GM19455 (cell line): Measurements from ENCODE around the gene DEFB131B.
"Not testable (repeated sequence)": the region's sequence is repeated elsewhere in the genome, so short reads cannot be mapped to it uniquely, and the experiment has no call there.

ENCODE experiments used
- ATAC-seq: cut with Tn5 transposase; IDR thresholded peaks from one replicate; pipeline ENCODE4 v1.9.1; 2021; ENCODE audit not compliant: unreplicated experiment

Gene DEFB131B, protein sequence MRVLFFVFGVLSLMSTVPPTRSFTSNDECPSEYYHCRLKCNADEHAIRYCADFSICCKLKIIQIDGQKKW

DNA sequence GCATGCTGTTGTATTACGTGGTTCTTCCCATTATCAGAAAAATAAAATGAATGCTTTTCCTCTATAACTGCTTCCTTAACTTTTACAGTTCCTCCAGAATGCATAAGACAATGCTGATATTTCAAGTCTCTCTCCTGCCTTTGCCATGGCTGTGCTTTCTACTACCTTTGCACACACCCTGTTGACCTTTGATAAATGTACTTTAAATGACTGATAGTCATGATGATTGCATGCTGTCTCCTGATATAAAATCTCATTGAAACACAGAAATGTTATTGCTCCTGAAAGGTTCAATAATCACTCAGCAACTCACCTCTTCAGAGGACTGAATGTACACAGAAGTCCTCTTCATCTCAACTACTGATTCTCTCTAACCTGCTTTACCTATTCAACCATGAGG is at the start of gene DEFB131B:
Gene DEFB131B, plus strand, starts transcription at position 395 of the 400 bp plus-strand sequence. Its CDS starts 0 bp downstream, at position 395.
- not testable (repeated sequence) for ATAC-seq

DNA sequence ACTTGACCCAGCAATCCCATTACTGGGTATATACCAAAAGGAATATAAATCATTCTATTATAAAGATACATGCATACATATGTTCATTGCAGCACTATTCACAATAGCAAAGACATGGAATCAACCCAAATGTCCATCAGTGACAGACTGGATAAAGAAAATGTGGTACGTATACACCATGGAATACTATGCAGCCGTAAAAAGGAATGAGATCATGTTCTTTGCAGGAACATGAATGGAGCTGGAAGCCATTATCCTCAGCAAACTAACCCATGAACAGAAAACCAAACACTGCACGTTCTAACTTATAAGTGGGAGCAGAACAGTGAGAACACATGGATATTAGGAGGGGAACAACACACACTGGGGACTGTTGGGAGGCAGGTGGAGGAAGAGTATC is 49.0 kb upstream of the DEFB131B start:
- not testable (repeated sequence) for ATAC-seq

DNA sequence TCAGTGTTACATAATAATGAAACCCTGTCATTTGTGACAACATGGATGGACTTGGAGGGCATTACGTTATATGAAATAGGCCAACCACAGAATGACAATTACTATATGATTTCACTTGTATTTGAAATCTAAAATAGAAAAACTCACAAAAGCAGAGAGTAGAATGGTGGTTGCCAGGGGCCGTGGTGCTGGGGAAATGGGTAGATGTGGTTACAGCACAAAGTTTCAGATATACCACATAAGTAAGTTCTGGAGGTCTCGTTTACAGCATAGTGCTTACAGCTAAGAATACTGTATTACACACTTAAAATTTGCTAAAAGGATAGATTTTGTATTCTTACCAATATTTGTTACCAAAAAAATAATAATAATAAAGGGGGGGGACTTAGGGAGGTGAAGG is 48.6 kb upstream of the DEFB131B start:
- not testable (repeated sequence) for ATAC-seq

DNA sequence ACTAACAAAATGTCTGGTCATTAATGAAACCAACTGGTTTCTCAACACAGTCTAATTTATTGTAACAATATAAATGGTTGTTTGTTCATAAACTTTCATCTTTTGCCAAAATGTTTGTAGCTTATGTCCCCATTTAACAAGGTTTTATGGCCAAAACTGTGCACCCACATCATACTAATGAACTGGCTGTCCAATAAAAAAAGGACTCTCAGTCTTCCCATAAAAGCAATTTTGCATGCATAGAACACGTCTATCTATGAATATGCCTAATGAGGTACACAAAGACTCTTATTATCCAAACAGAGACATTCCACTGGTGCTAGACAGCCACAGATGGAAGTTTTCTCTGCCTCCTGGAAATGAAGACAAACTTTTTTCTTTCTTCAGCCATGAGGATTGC is 45.4 kb upstream of the DEFB131B start, which contains the start of gene DEFB108B:
Gene DEFB108B, plus strand, starts transcription at position 390 of the 400 bp plus-strand sequence. Its CDS starts 0 bp downstream, at position 390.
- ATAC-seq: not testable (repeated sequence)

DNA sequence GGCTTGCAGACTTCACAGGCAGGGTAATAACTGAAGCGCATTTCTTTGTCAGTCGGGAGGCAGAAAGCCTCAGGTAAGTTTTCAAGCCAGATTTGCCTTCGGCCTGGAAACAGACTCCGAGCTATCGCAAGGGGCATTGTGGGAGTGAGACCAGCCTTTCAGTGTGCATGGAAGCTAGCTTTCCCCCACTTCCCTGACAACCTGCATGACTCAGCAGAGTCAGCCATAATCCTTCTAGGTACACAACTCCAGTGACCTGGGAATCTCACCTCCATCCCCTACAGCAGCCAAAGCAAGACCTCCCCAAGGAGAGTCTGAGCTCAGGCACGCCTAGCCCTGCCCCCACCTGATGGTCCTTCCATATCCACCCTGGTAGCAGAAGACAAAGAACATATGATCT is 35.5 kb upstream of the DEFB131B start:
- not testable (repeated sequence) for ATAC-seq

DNA sequence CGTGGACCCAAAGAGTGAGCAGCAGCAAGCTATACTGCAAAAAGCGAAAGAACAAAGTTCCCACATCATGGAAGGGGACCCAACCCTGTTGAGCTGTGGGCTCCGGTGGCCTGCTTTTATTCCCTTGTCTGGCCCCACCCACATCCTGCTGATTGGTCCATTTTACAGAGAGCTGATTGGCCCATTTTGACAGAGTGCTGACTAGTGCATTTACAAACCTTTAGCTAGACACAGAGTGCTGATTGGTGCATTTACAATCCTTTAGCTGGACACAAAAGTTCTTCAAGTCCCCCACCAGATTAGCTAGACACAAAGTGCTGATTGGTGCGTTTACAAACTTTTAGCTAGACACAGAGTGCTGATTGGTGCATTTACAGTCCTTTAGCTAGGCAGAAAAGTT is 34.9 kb upstream of the DEFB131B start:
- ATAC-seq: not testable (repeated sequence)

DNA sequence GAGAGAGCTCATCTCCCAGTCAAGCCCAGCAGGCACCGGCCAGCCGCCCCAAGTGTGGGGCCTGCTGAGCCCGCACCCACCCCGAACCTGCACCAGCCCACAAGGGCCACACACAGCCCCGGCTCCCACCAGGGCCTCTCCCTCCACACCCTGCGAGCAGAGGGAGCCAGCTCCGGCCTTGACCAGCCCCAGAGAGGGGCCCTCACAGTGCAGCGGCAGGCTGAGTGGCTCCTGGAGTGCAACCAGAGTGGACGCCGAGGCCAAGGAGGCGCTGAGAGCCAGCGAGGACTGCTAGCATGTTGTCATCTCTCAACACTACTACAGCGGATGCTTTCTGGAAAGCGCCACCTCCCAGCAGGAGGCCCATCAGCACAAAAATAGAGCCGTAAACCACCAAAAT is 34.4 kb upstream of the DEFB131B start:
- ATAC-seq: no peak

DNA sequence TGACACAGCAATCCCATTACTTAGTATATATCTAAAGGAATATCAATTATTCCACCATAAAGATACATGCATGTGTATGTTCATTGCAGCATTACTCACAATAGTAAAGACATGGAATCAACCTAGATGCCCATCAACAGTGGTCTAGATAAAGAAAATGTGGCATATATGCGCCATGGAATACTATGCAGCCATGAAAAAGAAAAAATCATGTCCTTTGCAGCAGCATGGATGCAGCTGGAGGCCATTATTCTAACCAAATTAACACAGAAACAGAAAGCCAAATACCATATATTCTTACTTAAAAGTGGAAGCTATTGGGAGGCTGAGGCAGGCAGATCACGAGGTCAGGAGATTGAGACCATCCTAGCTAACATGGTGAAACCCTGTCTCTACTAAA is 24.4 kb upstream of the DEFB131B start:
- ATAC-seq: not testable (repeated sequence)

DNA sequence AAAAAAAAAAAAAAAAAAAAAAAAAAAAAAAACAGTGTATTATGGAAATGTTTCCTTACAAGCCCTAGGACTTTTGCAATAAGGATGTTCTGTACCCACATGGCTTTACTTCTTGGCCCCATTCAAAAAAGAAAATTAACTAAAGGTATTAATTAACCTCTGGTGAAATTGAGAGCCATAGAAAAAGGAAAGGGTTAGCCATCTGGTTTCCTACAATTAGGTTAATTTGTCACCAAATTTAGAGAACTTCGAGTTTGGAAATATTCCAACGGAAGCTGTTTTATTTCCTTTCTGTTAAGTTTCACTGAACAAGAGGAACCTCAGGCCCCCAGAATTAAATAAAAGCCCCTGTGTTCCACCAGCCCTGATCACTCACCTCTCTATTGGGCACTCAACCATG is 22.4 kb upstream of the DEFB131B start:
- ATAC-seq: not testable (repeated sequence)

DNA sequence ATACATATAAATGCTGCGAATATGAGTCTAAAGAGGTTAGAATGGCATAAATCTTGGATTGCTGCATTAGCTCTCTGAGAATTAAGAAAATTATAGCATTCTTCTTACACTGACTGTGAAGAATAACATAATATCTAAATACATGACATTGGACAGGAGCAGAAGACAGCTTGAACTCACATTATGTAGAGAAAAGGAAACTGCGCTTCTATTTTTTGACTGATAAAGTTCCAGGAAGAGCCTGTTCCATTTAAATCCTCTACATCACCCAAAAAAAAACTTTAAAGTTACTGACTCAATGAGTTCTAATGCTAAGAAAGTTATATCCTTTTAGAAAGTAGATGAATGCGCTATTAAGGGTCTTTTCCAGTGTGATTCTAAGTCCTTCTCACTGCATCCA is 17.4 kb upstream of the DEFB131B start:
- not testable (repeated sequence) for ATAC-seq

DNA sequence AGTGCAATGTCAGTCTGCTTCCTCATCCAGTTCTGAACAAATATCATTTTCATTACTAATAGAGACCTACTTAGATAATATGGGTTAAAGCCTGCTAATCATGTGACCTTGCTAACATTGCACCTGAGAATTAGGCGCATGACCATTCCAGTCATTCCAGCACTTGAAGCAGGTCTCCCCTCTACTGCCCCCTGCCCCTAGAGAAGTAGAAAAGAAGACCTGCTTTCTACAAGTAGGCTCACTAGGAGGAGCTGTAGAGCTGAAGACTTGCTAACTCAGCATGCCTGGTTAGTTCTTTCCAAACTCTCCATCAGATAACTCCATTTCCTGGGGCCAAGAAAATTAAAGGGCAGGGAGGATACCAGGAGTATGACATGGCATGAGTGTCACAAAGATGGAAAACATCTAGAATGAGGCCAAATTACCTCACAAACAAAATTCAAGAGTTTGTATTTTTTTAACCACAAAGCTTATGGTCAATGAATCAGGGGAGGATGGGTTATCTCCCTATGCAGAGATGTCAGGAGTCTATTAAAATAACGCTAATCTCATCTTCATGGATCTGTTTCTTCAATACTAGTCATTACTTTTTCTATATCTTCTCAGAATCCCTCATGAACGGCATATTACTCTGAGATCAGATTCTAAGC is 14.2 kb upstream of the DEFB131B start:
- not testable (repeated sequence) for ATAC-seq

DNA sequence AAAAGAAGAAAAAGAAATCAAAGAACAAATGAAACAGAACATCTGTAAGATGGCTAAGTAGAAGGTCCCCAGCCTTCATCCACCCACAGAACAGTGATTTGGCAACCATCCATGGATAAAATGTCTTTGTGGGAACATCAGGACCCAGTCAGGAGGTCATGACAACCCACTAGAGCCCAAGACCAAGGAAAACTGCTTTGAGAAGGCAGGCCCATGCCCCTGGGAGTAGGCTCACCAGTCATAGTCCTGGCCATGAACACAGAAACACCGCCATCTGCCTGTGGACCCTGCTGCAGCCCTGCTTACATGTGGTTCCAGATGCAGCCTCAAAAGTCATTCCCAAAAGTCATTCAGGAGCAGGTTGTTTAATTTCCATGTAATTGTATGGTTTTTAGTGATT is 11.0 kb upstream of the DEFB131B start:
- ATAC-seq: not testable (repeated sequence)

DNA sequence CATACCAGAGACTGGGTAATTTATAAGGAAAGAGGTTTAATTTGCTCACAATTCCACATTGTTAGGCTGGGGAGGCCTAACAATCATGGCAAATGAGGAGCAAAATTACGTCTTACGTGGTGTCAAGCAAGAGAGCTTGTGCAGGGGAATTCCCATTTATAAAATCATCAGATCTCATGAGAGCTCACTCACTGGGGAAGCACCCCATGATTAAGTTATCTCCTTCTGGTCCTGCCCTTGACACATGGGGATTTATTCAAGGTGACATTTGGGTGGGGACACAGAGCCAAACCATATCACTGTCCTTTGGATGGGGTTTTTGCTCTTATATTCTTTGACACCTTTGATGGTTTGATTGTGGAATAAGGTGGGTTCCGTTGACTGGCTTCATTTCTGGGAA is 8.3 kb upstream of the DEFB131B start:
- not testable (repeated sequence) for ATAC-seq

DNA sequence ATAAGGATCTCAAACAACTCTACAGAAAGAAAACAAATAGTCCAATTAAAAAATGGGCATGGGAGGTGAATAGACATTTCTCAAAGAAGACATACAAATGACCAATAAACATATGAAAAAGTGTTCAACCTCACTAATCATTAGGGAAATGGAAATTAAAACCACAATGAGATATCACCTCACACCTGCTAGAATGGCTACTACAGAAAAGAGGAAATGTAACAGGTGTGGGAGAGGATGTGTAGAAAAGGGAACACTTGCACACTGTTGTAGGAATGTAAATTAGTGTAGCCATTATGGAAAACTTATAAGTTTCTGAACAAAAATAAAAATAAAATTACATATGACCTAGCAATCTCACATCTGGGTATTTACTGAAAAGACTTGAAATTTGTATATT is 7.6 kb upstream of the DEFB131B start:
- ATAC-seq: not testable (repeated sequence)

DNA sequence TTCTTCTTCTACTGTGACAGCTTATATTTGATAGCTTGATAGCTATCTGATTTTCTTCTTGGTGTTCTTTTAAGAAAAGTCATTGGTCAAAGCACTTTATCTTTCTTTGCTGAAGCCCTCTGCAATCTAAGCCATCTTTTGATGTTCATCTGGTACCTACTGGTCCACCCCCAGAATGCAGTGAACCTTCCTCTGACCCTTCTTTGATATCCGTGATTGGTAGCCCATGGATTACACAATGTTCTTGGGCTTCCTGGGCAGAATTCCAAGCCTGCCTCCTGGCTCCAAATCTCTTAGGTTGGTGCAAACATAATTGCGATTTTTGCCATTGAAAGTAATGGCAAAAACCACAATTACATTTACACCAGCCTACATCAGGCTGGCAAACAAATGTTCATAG is 2.0 kb upstream of the DEFB131B start:
- not testable (repeated sequence) for ATAC-seq

DNA sequence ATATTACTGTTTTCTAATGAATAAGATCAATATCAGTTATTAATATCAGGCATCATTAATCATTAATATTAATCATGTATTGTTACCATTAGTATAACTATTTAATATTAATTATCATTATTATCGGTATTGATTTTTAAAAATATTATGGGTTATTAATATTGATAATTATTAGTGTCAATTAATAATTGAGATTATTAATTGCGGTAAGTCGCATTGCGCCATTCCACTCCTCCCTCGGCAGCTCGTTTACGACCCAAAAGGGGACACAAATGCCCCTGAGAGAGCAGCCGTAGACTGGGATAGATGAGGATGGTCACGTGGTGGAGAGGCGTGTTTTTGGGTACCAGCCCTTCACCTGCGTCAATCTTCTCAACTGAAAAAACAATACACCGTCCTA is 7.6 kb downstream of the DEFB131B start:
- not testable (repeated sequence) for ATAC-seq

DNA sequence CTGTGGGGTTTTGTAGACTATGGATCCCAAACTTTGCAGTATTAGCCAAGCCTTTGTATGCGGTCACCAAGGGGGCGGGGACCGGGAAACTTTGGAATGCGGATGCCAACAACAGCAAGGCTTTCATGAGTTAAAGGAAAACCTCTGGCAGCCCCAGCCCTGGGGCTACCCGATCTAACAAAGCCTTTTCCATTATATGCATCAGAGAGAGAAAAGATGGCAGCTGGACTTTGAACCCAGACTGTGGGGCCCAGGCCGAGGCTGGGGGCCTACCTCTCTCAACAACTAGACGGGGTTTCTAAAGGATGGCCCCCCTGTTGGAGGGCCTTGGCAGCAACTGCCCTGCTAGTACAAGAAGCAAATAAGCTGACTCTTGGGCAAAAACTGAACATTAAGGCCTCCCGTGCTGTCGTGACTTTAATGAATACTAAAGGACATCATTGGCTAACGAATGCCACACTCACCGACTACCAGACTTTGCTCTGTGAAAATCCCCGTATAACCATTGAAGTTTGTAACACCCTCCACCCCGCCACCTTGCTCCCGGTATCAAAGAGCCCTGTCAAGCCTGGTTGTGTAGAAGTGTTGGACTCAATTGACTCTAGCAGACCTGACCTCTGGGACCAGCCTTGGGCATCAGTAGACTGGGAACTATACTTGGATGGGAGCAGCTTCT is 10.2 kb downstream of the DEFB131B start:
- not testable (repeated sequence) for ATAC-seq

DNA sequence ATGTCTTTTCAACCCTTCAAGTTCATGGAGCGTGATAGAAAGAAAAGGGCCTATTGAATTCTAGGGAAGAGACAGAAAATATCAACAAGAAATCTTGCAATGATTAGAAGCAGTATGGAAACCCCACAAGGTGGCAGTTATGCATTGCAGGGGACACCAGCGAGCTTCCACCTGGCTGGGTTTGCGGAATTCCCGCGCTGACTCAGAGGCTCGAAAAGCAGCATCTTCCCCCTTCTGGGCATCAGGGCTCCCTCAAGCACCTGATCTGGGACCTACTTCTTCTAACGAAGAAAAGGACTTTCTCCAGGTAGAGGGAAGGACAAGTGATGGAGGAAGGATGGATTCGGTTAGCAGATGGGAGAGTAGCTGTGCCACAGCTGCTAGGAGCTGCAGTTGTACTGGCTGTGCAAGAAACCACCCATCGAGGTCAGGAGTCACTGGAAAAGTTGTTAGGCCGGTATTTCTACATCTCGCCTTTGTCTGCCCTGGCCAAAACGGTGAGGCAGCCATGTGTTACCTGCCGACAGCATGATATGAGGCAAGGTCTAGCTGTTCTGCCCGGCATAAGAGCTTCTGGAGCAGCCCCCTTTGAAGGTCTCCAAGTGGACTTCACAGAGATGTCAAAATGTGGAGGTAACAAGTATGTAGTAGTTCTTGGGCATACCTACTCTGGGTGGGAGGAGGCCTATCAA is 11.1 kb downstream of the DEFB131B start:
- ATAC-seq: not testable (repeated sequence)

DNA sequence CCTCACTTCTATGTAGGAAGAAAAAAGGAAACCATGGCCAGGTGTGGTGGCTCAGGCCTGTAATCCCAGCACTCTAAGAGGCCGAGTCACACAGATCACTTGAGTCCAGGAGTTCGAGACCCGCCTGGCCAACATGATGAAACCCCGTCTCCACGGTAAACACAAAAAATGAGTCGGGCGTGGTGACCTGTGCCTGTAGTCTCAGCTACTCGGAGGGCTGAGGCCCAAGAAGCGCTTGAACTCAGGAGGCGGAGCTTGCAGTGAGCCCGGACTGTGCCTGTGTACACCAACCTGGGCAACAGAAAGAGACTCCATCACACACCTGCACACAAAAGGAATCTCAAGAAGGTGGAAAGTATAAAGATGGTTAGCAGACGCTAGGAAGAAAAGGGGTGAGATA is 17.7 kb downstream of the DEFB131B start:
- ATAC-seq: no peak

DNA sequence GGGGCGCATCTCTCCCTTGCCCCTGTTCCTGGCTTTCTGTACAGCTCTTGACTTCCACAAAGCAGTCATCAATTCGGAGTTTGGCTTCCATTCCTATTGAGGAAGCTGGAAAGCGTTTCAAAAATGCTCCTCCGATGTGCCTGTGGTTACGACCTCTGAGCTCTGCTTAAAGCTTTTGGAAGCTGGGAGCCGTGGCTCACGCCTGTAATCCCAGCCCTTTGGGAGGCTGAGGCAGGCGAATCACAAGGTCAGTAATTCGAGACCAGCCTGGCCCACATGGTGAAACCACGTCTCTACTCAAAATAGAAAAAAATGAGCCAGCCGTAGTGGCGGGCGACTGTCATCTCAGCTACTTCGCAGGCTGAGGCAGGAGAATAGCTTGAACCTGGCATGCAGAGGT is 22.9 kb downstream of the DEFB131B start:
- not testable (repeated sequence) for ATAC-seq

DNA sequence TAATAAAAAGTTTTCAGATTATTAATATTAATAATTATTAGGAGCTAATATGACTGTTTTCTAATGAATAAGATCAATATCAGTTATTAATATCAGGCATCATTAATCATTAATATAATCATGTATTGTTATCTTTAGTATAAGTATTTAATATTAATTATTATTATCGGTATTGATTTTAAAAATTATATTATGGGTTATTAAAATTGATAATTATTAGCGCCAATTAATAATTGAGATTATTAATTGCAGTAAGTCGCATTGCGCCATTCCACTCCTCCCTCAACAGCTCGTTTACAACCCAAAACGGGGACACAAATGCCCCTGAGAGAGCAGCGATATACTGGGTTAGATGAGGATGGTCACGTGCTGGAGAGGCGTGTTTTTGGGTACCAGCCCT is 30.0 kb downstream of the DEFB131B start:
- ATAC-seq: no peak

DNA sequence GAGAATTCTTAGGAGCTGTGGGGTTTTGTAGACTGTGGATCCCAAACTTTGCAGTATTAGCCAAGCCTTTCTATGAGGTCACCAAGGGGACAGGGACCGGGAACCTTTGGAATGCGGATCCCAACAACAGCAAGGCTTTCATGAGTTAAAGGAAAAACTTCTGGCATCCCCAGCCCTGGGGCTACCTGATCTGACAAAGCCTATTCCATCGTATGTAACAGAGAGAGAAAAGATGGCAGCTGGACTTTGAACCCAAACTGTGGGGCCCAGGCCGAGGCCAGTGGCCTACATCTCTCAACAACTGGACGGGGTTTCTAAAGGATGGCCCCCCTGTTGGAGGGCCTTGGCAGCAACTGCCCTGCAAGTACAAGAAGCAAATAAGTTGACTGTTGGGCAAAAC is 32.5 kb downstream of the DEFB131B start:
- ATAC-seq: not testable (repeated sequence)
